A549 (cell line): ENCODE results near the gene ZFYVE19.

Source experiments
- EP300 ChIP-seq, 2 experiments: fragments of >200 bp; sonication (Bioruptor Twin); formaldehyde crosslinking; IDR thresholded peaks; 2 replicates in 1 of 2; 3 replicates in 1 of 2; pipeline ENCODE4 v1.6.1; 2016 to 2017
- KDM5A ChIP-seq: fragments of 200-600 bp; sonication (generic); IDR thresholded peaks from 2 replicates; pipeline ENCODE4 v1.6.1; 2016; ENCODE audit warnings: antibody characterized with exemption, mild to moderate bottlenecking
- PHF8 ChIP-seq: fragments of 200-600 bp; sonication (generic); IDR thresholded peaks from 2 replicates; pipeline ENCODE4 v1.6.1; 2016; ENCODE audit warnings: low read depth, mild to moderate bottlenecking, antibody characterized with exemption, moderate library complexity, borderline replicate concordance
- POLR2A ChIP-seq: IDR thresholded peaks from 2 replicates; pipeline ENCODE4 v1.6.1; 2012; ENCODE audit warnings: mild to moderate bottlenecking, low read length
- POLR2AphosphoS2 ChIP-seq: conservative IDR thresholded peaks from 2 replicates; pipeline ENCODE4 v1.6.1; 2012; ENCODE audit warnings: low read length, improper control_type of control experiment, inconsistent platforms
- RFX5 ChIP-seq: fragments of 450-650 bp; IDR thresholded peaks from 2 replicates; pipeline ENCODE4 v1.7.1; 2014; ENCODE audit warnings: antibody characterized with exemption, mild to moderate bottlenecking, moderate library complexity
- TF ChIP-seq, protein P1 (sequence below): fragments of >200 bp; sonication (Bioruptor Twin); formaldehyde crosslinking; IDR thresholded peaks from 3 replicates; pipeline ENCODE4 v1.5.1; 2016
- TF ChIP-seq, protein P2 (sequence below): fragments of 200-600 bp; sonication (generic); IDR thresholded peaks from 2 replicates; pipeline ENCODE4 v1.6.1; 2016; ENCODE audit warnings: antibody characterized with exemption, mild to moderate bottlenecking, moderate library complexity
- TF ChIP-seq, protein P3 (sequence below): fragments of 250-450 bp; sonication (Bioruptor Pico); IDR thresholded peaks from 2 replicates; pipeline ENCODE4 v1.5.0; 2021; ENCODE audit warnings: mild to moderate bottlenecking, moderate library complexity, borderline replicate concordance

DNA sequence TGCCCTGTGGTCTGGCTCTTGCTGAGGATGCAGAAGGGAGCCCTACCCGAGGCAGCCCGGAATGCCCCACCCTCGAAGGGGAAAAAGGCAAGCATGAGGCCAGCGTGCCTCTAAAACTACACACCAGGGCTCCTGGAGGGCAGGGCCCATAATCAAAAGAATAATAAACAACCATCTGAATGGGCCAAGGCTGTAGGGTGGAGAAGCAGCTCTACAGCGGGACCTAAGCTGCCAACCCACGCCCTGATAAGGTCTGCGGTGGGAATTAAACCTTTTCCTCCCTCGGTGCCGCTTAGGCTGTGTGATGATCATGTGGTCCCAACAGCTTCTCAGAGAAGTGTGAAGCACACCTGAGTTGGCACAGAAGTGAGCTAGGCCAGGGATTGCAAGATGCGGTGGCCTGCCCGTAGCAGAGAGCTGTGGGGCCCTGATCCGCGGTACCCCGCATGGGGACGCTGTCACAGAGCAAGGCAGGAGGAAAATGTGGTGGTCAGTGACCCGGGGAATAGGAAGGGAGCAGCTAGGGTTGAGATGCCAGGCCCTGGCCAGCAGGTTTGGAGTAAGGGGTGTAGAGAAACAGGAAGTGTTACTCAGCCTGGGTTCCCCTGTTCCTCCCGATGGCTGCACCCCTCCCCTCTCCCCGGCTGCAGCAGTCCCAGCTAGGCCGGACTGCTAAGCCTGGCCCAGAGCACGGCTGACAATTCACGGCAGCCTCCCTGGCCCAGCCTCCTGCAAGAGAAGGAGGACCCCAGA, 38.2 kb upstream of the ZFYVE19 start:
- TF ChIP-seq, protein P1, sequence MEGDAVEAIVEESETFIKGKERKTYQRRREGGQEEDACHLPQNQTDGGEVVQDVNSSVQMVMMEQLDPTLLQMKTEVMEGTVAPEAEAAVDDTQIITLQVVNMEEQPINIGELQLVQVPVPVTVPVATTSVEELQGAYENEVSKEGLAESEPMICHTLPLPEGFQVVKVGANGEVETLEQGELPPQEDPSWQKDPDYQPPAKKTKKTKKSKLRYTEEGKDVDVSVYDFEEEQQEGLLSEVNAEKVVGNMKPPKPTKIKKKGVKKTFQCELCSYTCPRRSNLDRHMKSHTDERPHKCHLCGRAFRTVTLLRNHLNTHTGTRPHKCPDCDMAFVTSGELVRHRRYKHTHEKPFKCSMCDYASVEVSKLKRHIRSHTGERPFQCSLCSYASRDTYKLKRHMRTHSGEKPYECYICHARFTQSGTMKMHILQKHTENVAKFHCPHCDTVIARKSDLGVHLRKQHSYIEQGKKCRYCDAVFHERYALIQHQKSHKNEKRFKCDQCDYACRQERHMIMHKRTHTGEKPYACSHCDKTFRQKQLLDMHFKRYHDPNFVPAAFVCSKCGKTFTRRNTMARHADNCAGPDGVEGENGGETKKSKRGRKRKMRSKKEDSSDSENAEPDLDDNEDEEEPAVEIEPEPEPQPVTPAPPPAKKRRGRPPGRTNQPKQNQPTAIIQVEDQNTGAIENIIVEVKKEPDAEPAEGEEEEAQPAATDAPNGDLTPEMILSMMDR, result no peak
- no peak for TF ChIP-seq PHF8
- TF ChIP-seq, protein P2, sequence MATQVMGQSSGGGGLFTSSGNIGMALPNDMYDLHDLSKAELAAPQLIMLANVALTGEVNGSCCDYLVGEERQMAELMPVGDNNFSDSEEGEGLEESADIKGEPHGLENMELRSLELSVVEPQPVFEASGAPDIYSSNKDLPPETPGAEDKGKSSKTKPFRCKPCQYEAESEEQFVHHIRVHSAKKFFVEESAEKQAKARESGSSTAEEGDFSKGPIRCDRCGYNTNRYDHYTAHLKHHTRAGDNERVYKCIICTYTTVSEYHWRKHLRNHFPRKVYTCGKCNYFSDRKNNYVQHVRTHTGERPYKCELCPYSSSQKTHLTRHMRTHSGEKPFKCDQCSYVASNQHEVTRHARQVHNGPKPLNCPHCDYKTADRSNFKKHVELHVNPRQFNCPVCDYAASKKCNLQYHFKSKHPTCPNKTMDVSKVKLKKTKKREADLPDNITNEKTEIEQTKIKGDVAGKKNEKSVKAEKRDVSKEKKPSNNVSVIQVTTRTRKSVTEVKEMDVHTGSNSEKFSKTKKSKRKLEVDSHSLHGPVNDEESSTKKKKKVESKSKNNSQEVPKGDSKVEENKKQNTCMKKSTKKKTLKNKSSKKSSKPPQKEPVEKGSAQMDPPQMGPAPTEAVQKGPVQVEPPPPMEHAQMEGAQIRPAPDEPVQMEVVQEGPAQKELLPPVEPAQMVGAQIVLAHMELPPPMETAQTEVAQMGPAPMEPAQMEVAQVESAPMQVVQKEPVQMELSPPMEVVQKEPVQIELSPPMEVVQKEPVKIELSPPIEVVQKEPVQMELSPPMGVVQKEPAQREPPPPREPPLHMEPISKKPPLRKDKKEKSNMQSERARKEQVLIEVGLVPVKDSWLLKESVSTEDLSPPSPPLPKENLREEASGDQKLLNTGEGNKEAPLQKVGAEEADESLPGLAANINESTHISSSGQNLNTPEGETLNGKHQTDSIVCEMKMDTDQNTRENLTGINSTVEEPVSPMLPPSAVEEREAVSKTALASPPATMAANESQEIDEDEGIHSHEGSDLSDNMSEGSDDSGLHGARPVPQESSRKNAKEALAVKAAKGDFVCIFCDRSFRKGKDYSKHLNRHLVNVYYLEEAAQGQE, result no peak
- TF ChIP-seq, protein P3, sequence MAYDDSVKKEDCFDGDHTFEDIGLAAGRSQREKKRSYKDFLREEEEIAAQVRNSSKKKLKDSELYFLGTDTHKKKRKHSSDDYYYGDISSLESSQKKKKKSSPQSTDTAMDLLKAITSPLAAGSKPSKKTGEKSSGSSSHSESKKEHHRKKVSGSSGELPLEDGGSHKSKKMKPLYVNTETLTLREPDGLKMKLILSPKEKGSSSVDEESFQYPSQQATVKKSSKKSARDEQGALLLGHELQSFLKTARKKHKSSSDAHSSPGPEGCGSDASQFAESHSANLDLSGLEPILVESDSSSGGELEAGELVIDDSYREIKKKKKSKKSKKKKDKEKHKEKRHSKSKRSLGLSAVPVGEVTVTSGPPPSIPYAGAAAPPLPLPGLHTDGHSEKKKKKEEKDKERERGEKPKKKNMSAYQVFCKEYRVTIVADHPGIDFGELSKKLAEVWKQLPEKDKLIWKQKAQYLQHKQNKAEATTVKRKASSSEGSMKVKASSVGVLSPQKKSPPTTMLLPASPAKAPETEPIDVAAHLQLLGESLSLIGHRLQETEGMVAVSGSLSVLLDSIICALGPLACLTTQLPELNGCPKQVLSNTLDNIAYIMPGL (CRISPR knock-in tag), result no peak
- TF ChIP-seq POLR2A, result no peak
- TF ChIP-seq EP300 (IDR thresholded peaks at IDR 0.05), result no peak
- TF ChIP-seq RFX5, result no peak
- TF ChIP-seq KDM5A, result no peak
- TF ChIP-seq POLR2AphosphoS2, result no peak
